Uterus (tissue), 4 donors: Measurements from ENCODE around the gene SYNE1. TPM values are rescaled to one million over a fixed set of nuclear protein-coding genes. Genes with fewer than 3 reads are reported as not detected.

Experiments
- DNase-seq, 2 donors: peaks; one replicate each; pipeline ENCODE4 v3.0.0-alpha.2; 2019 to 2020
- H3K27ac ChIP-seq, 2 donors: fragments of 200-600 bp; sonication (generic); 1 replicate in 1 of 2; 2 replicates in 1 of 2; pipeline ENCODE4 v1.5.1; 2016 to 2018
- H3K27me3 ChIP-seq, 2 donors: fragments of 200-600 bp; sonication (generic); one replicate each; pipeline ENCODE4 v1.5.1; 2018 to 2019; ENCODE audit warnings: control low read depth in 1 of 2
- H3K36me3 ChIP-seq, 2 donors: fragments of 200-600 bp; sonication (generic); one replicate each; pipeline ENCODE4 v1.5.1; 2019; ENCODE audit warnings: control low read depth in 1 of 2
- H3K4me1 ChIP-seq, 2 donors: fragments of 200-600 bp; sonication (generic); one replicate each; pipeline ENCODE4 v1.5.1; 2018 to 2019; ENCODE audit warnings: control low read depth in 1 of 2
- H3K4me3 ChIP-seq, 2 donors: fragments of 200-600 bp; sonication (generic); 1 replicate in 1 of 2; 2 replicates in 1 of 2; pipeline ENCODE4 v1.5.1; 2018 to 2019; ENCODE audit warnings: mild to moderate bottlenecking in 1 of 2
- H3K9me3 ChIP-seq, 2 donors: fragments of 200-600 bp; sonication (generic); one replicate each; pipeline ENCODE4 v1.5.1; 2019; ENCODE audit warnings: control low read depth in 1 of 2
- CTCF ChIP-seq, 4 experiments: fragments of 200-600 bp in 2 of 4; fragments of 450-650 bp in 2 of 4; sonication (generic) in 2 of 4; IDR thresholded peaks; one replicate each; pipeline ENCODE4 v1.5.1; 2016 to 2019; ENCODE audit warnings: antibody characterized with exemption in 4 of 4, mild to moderate bottlenecking in 2 of 4, moderate library complexity in 1 of 4
- POLR2A ChIP-seq, 2 donors: fragments of 450-650 bp; IDR thresholded peaks; one replicate each; pipeline ENCODE4 v1.6.1; 2016; ENCODE audit warnings: antibody characterized with exemption in 2 of 2, mild to moderate bottlenecking in 1 of 2, moderate library complexity in 1 of 2
- intact Hi-C: fragments of 100-400 bp; cut with DNase I; formaldehyde crosslinking; loops from one replicate; pipeline ENCODE4 v1.15.1; 2023; ENCODE audit warnings: low total_unique reads
- total RNA-seq, 4 donors: library from RNA; depleted of rRNA in 3 of 4; stranded (reverse); fragments of >200 nt in 3 of 4; gene quantifications; one replicate each; pipeline versions ENCODE4 v1.1.0 to v1.2.4, GENCODE V29; 2014 to 2023
- donor health status: DM: yes; HTN: yes; CAD: no.

SYNE1 gene
- total RNA-seq, 4 donors from 2014 or later: 134 to 339 (median 181) TPM

GRCh38 chr6:152220786-152221185, 416.4 kb downstream of the SYNE1 start:
- H3K36me3 ChIP-seq: no peaks in the 10 kb centered on the region
- no peak for DNase-seq
- no peak overlapping the region for H3K4me3 ChIP-seq
- H3K4me1 ChIP-seq: no peaks in the 10 kb centered on the region
- no peak overlapping the region for H3K27ac ChIP-seq
- TF ChIP-seq CTCF (IDR thresholded peaks at IDR 0.05): no peak
- no peak for TF ChIP-seq POLR2A (IDR thresholded peaks at IDR 0.05)
- intact Hi-C loops: no loop called here
- H3K27me3 ChIP-seq: no peaks in the 10 kb centered on the region
- H3K9me3 ChIP-seq: peaks cover 0 to 11% of the 10 kb centered on the region in 2 donors

- TF ChIP-seq POLR2A (IDR thresholded peaks at IDR 0.05) (no peak), CTCF (IDR thresholded peaks at IDR 0.05) (no peak)
- no peak overlapping the region for H3K4me3 ChIP-seq
- H3K27ac ChIP-seq: no peak overlapping the region
- no peaks in the 10 kb centered on the region for H3K36me3 ChIP-seq
- no peak for DNase-seq
- H3K9me3 ChIP-seq: peaks cover 0 to 11% of the 10 kb centered on the region in 2 donors
- intact Hi-C loops: no loop called here
- no peaks in the 10 kb centered on the region for H3K4me1 ChIP-seq
- H3K27me3 ChIP-seq: no peaks in the 10 kb centered on the region
Measured at GRCh38 chr6:152218887-152219286, 418.3 kb downstream of the SYNE1 start.

GRCh38 chr6:152212437-152212836, 424.7 kb downstream of the SYNE1 start:
- Histone ChIP-seq H3K27me3 (no peaks in the 10 kb centered on the region), H3K9me3 (no peaks in the 10 kb centered on the region), H3K4me3 (no peak overlapping the region), H3K36me3 (no peaks in the 10 kb centered on the region), H3K27ac (no peak overlapping the region), H3K4me1 (no peaks in the 10 kb centered on the region)
- DNase-seq: no peak
- intact Hi-C loops: no loop called here
- no peak for TF ChIP-seq POLR2A (IDR thresholded peaks at IDR 0.05)
- TF ChIP-seq CTCF (IDR thresholded peaks at IDR 0.05): no peak

- DNase-seq: no peak
- Histone ChIP-seq H3K9me3 (no peaks in the 10 kb centered on the region), H3K4me1 (no peaks in the 10 kb centered on the region), H3K4me3 (no peak overlapping the region), H3K27me3 (no peaks in the 10 kb centered on the region), H3K36me3 (no peaks in the 10 kb centered on the region), H3K27ac (peak overlapping the region; percentile 54 to 80)
- intact Hi-C loops: no loop called here
- TF ChIP-seq POLR2A (IDR thresholded peaks at IDR 0.05) (no peak), CTCF (IDR thresholded peaks at IDR 0.05) (no peak)
Measured at GRCh38 chr6:152209211-152209610, 428.0 kb downstream of the SYNE1 start.

GRCh38 chr6:152207915-152208714, 429.0 kb downstream of the SYNE1 start:
- Histone ChIP-seq H3K4me3 (no peak overlapping the region), H3K4me1 (no peaks in the 10 kb centered on the region), H3K27me3 (no peaks in the 10 kb centered on the region), H3K36me3 (no peaks in the 10 kb centered on the region), H3K9me3 (no peaks in the 10 kb centered on the region), H3K27ac (peak overlapping the region; percentile 69 to 80)
- no peak for TF ChIP-seq POLR2A (IDR thresholded peaks at IDR 0.05)
- TF ChIP-seq CTCF (IDR thresholded peaks at IDR 0.05): no peak
- intact Hi-C loops: no loop called here
- no peak for DNase-seq
